ENCODE results near the gene MPO.

- TF ChIP-seq CTCF (IDR thresholded peaks at IDR 0.05), result no peak
- no peak for TF ChIP-seq POLR2AphosphoS5 (IDR thresholded peaks at IDR 0.05)
- no peak for TF ChIP-seq EP300 (IDR thresholded peaks at IDR 0.05)
- TF ChIP-seq POLR2A (IDR thresholded peaks at IDR 0.05), result no peak
Observed at GRCh38 chr17:58284613-58285421, 4.1 kb upstream of the MPO start.
